HG03196 (cell line): ENCODE data around the gene FFAR1.
"Not testable (repeated sequence)": the region's sequence is repeated elsewhere in the genome, so short reads cannot be mapped to it uniquely, and the experiment has no call there.

Experiments
- ATAC-seq: cut with Tn5 transposase; IDR thresholded peaks from one replicate; pipeline ENCODE4 v1.9.1; 2021; ENCODE audit not compliant: unreplicated experiment

The FFAR1 gene

DNA sequence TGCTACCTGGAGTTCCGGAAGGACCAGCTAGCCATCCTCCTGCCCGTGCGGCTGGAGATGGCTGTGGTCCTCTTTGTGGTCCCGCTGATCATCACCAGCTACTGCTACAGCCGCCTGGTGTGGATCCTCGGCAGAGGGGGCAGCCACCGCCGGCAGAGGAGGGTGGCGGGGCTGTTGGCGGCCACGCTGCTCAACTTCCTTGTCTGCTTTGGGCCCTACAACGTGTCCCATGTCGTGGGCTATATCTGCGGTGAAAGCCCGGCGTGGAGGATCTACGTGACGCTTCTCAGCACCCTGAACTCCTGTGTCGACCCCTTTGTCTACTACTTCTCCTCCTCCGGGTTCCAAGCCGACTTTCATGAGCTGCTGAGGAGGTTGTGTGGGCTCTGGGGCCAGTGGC, 11.7 kb downstream of the FFAR1 start:
- ATAC-seq = not testable (repeated sequence)

DNA sequence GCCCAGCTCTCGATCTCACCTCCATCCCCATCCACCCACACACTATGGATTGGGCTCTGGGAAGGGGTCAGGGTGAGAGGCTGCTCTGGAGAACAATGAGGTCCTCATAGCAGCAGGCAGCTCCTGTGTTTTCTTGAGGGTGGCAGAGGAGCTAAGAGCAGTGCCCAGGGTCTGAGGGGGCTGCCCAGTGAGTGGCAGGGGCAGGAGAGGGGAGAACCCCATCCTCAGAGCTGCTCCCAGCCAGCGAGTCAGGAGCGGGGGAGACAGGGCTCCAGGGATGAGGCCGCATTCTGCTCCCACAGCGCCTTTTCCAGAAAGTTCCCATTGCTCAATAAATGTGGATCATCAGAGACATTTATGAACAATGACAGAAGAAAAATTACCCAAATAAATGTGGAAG, 12.4 kb downstream of the FFAR1 start:
- not testable (repeated sequence) for ATAC-seq

DNA sequence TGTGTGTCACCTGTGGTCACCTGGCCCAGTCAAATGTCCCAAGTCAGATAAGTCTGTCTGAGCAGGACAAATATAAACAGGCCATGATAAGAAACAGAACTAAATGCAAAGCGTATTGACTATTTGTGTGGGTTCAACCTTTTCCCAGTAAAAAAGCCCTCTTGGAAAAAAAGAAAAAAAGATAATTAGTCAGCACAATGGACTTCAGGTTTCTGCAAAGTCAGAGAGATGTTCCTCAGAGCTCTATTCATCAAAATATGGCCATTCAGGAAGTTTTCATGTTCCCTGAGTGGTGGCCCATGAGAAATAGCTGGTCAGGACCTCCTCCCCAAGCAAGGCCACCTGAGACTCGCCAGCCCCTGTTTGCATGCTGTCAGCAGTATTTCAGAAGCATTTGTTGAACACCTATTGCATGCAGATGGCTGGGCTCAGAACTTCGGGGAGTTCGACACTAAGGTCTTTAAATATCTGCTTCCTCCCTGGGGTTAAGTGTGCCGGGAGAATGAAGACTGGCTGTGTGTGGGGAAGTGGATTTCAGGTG, 13.2 kb downstream of the FFAR1 start:
- no peak for ATAC-seq

DNA sequence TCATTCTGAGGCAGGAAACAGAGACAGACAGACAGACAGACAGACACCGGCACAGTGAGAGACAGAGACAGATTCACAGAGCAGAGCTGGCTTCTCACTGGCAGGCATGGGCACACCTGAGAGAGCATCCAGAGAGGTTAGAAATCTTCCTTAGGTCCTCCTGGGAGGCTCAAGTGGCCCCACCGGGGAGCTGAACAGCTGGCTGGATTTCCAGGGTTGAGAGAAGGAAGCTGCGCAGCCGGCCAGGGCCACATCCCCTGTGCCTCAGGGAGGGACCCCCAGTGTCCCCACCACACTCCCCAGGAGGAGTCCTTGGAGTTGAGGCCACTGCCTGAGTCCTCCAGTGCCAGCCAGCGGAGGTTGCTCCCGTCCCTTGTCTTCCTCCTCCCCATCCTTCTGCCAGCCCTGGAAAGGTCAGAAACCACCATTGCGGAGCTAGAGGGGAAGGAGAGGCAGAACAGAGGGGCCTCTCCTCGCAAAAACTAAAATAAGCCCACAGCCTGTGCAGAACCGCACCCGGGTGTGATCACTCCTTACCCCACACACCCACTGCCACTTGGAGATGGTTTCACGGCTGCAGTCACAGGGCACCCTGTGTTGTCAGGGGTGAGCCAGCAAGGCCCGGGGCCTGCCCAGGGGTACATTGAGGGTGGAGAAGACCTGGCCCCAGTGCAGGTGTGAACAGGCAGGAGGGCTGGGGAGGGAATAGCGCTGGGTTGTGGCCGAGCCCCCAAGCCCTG, 14.7 kb downstream of the FFAR1 start:
- ATAC-seq = no peak

DNA sequence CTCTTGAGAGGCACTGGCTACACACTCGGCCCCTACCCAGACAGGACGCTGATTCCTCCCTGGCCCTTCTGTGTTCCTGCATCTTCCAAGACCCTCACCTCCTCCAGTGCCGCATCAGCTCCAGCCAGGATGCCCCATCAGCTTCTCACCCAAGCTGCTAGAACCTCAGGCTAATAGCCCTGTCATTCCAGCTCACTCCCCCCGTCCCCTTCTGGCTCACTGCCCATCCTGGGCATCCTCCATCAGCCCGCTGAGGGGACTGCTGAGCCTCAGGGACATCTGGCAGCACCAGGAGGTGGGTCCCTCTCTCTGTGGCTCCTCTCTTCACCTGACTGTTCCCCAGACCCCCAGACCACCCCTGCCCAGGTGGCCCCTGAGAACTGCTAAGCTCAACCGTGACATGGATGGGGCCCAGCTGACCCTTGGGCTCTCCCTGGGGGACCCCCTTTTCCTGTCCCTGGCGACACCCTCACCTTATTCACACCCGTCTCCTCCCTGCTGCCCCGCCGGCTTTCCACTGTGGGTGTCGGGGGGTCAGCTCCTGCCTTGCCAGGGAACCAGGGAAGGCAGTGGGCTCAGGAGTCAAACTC, 15.4 kb downstream of the FFAR1 start:
- no peak for ATAC-seq

DNA sequence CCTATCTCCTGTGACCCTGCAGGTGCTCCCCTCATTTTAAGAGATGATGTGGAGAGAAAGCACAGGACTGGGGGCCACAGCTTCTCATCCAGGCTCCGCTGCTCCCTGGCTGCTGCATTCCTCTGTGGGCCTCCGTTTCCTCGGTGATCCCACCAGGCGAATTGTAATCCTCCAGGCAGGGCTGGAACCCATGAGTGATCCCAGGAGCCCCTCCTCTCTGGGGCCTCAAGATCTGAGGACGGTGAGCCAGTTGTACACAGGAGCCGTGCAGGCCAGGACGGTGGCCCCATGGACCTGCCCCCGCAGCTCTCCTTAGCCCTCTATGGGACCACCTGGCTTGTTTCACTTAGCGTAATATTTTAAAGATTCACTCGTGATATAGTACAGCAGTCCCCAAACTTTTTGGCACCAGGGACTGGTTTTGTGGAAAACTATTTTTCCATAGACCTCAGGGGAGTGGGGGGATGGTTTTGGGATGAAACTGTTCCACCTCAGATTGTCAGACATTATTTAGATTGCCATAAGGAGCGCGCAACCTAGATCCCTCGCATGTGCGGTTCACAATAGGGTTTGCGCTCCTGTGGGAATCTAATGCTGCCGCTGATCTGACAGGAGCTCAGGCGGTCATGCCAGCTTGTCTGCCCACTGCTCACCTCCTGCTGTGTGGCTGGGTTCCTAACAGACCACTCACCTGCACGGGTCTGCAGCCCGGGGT, 16.2 kb downstream of the FFAR1 start:
- no peak for ATAC-seq

DNA sequence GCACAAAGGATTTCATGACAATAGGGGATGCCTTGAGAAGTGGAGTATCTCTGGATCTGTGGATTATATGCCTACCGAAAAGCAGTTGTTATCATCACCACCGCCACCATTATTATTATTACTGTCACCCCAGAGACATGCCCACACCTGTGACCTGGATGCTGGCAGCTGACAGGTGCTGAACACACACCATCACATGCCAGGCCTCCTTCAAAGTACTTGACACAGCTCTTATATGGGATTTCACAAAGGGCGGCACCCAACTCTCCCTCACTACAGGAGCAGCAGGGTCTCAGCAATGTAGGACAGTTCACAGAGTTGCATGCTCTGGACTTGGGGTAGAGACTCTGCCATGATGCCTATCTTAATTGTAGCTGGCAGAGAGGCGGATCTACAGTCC, 17.6 kb downstream of the FFAR1 start:
- ATAC-seq = no peak

DNA sequence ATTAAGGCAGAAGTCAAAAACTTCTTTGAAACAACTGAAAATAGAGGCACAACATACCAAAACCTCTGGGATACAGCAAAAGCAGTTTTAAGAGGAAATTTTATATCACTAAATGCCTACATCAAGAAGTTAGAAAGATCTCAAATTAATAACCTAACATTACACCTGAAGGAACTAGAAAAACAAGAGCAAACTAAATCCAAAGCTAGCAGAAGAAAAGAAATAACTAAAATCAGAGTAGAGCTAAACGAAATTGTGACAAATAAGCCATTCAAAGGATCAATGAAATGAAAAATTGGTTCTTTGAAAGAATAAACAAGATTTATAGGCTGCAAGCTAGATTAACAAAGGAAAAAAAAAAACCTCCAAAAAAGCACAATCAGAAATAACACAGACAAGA, 20.7 kb downstream of the FFAR1 start:
- ATAC-seq = no peak

DNA sequence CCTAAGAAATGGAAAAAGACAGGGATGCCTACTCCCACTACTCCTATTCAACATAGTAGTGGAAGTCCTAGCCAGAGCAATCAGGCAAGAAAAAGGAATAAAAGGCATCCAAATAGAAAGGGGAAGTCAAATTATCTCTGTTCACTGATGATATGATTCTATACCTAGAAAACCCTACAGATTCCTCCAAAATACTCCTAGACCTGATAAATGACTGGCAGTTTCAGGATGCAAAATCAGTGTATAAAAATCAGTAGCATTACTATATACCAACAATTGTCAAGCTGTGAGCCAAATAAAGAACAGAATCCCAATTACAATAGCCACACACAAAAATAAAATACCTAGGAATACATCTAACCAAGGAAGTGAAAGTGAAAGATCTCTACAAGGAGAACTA, 21.8 kb downstream of the FFAR1 start:
- no peak for ATAC-seq

DNA sequence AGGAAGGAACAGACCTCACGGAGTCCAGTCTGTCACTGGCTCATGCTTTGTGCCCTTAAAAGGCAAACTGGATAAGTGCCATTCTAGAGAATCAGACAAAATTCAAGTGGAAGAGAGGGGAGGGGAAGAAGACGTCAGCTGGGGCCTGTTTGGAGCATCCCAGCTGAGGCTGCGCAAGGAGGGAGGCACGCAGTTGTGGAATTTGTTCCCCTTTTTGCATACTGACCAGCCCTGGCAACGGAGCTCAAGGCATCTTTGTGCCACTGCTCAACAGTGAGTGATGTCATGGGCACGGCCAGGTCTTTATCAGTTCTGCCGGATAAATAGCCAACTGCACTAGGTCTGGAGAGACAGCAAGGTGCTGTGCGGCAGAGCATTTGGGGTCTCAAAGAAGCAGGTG, 23.0 kb downstream of the FFAR1 start, which contains the start of gene GPR42:
TSS of gene GPR42 (plus strand) at position 347 of the 400 bp plus-strand sequence. CDS start 292 bp downstream, outside the sequence.
- ATAC-seq = no peak

DNA sequence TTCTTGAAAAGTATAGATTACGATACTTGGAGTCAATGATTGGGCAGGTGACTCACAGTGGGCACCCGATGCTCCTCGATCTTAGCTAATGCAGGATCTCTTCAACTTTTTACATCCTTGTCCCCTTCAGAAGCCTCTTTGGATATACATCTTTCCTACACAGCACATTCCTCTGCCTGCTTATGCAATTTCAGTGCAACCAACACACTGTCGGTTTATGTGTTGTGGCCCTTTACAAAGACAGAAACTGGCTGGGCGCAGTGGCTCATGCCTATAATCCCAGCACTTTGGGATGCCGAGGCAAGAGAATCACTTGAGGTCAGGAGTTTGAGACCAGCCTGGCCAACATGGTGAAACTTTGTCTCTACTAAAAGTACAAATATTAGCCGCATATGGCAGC, 25.8 kb downstream of the FFAR1 start:
- no peak for ATAC-seq

DNA sequence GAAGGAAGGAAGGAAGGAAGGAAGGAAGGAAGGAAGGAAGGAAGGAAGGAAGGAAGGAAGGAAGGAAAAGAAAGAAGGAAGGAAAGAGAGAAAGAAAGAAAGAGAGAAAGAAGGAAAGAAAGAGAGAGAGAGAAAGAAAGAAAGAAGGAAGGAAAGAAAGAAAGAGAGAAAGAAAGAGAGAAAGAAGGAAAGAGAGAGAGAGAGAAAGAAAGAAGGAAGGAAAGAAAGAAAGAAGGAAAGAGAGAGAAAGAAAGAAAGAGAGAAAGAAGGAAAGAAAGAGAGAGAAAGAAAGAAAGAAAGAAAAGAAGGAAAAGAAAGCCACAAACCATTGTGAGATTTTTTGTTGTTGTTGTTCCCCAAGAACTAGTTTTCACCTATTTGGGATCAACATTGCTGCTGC, 26.3 kb downstream of the FFAR1 start:
- ATAC-seq = not testable (repeated sequence)

DNA sequence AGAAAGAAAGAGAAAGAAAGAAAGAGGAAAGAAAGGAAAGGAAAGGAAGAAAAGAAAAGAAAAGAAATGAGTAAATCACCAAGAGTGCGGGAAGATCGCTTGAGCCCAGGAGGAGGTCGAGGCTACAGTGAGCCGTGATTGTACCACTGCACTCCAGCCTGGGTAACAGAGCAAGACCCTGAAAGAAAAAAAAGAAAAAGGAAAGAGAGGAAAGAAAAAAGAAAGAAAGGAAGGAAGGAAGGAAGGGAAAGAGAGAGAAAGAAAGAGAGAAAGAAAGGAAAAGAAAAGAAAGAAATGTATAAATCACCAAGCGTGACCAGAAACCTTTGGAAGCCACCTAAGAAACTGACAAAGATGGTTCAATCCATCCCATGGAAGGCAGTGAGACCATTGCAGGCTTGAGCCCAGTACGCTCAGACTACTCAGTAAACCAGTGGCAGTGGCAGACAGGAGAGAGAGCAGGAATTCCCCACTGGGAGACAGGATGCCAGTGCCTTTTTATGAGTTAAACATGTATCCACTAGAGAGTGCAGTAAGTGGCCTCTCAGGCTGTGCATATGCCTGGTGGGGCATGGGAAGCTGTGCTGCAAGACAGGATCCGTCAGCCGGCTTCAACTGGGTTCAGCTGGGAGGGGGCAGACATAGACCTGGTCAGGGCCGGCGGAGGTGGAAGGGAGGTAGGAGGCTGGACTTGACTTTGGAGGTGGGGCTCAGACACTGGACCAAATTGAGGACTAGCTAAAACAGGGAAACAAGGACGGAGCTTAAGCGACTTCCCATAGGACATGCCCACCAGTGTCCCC, 28.0 kb downstream of the FFAR1 start:
- no peak for ATAC-seq

DNA sequence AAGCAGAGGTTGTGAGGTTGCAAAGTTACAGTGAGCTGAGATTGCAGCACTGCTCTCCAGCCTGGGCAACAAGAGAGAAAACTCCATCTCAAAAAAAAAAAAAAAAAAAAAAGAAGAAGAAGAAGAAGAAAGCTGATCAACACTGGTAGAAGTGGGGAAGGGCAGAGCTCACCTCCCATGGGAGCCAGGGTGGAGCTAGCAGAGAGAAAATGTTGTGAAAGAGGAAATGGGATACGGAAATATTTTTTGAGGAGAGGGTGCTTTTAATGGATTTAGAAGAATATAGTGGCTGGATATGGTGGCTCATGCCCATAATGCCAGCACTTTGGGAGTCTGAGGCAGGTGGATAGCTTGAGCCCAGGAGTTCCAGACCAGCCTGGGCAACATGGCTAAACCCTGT, 30.0 kb downstream of the FFAR1 start:
- no peak for ATAC-seq

DNA sequence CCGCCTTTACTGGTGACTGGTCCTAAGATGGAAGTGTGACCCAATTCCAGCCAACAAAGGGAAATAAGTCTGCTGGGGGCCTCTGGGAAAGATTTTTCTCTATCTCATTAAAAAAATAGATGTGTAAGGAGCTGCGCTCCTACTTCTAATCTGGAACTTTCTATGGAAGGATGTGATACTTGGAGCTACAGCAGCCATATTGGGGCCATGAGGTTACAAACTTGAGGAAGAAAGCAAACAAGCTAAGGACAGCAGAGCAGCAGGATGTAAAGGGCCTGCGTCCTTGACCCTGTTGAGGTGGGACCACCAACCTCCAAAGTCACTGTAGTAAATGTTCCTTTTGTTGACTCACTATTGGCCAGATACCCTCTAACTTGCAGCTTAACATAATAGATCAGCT, 30.7 kb downstream of the FFAR1 start:
- no peak for ATAC-seq

DNA sequence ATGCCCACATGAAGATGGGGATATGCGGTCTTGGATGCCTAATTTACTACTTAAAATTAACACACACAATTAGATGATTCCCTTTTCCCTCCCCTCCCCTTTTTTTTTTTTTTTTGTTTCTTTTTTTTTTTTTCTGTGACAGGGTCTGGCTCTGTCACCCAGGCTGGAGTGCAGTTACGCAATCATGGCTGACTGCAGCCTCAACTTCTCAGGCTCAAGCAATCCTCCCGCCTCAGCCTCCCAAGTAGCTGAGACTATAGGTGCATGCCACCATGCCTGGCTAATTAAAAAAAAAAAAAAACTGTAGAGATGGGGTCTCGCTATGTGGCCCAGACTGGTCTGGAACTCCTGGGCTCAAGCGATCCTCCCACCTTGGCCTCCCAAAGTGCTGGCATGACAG, 31.8 kb downstream of the FFAR1 start:
- not testable (repeated sequence) for ATAC-seq

DNA sequence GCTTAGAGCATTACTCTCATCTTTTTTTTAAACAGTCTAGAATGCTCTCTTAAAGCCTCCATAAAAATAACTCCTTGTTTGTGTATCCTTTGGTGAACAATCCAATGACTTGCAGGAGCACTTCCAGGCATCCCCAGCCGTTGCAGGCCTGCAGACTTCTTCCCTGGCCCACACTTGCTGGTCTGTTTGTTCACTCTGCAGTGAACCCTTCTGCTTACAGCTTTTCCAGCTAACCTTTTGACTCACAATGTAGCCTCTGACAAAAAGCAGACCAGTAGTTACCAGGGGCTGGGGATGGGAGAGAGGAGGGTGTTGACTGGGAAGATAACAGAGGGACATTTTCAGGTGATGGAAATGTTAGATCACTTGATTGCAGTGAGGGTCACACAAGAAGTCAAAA, 32.3 kb downstream of the FFAR1 start:
- no peak for ATAC-seq

DNA sequence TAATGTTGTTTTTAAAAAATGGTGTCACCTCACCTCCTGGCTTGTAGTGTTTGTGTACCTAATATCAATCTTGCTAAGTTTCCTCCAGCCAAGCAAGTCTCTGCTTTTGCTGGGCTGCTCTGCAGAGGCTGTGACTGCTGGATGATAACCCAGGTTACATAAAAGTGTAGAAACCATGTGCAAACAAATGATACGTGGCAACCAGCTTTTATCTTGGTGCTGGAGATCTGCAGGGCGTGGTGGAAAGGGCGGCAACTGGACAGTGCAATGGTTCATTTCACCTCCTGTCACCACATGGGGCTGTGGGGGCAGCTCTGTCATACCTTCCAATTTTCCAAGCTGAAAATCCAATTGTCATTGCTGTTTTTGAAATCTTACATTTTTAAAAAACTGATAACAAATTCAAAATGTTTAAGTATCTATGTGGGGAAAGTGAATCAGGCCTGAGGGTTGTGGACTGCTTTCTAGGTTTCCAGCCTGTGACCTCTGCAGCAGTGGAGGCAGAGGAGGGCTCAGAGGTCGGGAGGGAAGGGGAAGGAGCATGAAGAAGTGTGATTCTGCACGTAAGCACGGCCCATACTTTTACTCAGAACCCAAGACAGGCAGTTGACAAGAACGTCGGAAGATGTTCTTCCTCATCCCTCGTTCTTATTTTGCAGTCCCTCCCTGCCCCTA, 32.9 kb downstream of the FFAR1 start:
- ATAC-seq = no peak

DNA sequence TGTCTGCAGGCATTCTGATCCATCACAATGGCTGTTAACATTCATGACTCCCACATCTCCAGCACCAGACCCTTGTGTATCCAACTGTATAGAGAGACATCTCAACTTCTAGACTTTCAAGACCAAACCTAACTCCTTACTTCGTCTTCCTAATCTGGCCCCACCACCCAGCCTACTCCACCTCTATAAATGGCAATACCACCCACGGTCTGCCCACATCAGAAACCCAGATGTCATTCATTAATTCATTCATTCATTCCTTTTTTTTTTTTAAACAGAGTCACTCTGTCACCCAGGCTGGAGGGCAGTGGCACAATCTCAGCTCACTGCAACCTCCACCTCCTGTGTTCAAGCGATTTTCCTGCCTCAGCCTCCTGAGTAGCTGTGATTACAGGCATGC, 33.6 kb downstream of the FFAR1 start:
- ATAC-seq = no peak

DNA sequence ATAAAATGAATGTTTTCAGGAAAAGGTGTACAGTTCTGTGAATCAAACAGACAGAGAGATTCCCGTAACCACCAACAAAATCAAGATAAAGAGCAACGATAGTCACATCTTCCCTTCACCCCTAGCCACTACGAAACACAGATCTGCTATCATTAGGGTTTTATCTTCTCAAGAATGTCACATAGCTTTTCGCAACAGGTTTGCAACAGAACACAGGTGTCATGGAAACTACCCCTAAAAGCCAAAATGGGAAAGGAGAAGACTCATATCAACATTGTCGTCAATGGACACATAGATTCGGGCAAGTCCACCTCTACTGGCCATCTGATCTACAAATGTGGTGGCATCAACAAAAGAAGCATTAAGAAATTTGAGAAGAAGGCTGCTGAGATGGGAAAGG, 34.2 kb downstream of the FFAR1 start:
- ATAC-seq = no peak

DNA sequence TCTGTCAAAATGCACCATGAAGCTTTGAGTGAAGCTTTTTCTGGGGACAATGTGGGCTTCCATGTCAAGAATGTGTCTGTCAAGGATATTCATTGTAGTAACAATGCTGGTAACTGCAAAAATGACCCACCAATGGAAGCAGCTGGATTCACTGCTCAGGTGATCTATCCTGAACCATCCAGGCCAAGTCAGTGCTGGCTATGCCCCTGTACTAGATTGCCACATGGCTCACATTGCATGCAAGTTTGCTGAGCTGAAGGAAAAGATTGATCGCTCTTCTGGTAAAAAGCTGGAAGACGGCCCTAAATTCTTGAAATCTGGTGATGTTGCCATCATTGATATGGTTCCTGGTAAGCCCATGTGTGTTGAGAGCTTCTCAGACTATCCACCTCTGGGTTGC, 35.8 kb downstream of the FFAR1 start:
- ATAC-seq = no peak
